Measurements from ENCODE around the gene EPHA1.

The EPHA1 gene

DNA sequence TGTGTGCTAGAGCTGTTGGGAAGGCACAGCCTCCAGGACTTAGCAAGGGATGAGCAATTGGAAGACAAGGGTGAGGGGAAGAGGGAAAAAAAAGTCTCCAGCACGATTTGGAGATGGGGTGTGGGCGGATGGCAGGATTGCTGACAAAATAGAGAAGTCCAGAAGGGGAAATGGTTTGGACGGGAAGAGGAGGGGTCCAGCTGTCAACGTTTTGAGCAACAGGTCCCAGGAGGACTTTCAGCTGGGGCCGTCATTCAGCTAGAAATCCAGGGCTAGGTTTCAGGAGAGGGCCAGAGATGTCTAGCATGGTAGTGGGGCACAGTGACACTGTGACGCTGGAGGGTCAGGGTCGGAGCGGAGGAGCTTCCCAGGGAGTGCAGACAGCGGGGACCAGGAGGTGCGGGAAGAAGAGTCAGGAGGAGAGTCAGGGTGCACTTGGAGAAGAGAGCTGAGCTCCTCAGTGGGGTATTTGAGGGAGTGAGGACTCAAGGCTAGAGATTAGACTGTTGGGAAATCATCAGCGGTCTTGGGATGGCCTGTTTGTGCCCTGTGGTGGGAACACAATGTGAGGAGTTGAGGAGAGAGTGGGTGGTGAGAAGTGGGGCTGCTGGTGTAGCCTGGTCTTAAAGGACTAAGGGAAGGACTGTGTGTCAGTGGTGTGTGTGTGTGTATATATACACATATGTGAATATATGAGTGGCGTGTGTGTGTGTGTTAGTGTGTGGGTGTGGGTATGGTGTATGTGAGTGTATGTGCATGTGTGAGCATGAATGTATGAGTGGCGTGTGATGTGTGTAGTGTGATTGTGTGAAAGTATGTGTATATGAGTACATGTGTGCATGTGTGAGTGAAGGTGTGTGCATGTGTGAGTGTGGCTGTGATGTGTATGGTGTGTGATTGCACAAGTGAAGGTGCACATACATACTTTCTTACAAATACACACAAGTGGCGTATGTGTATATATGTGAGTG, 23.7 kb downstream of the EPHA1 start:
- Histone ChIP-seq H3K9me3 (ENCODE audit: control insufficient read depth, insufficient read depth, low read length) (no peaks in the 10 kb centered on the region), H3F3A (ENCODE audit: control insufficient read depth, insufficient read depth) (no peaks in the 10 kb centered on the region), H4K20me1 (ENCODE audit: control insufficient read depth, insufficient read depth, low read depth, low read length) (peaks cover 6% of the 10 kb centered on the region; the same call in 1 of the 2 replicates), H3K9me2 (replicated peaks; ENCODE audit: control insufficient read depth, low read length) (no peaks in the 10 kb centered on the region), H3K79me2 (ENCODE audit: control insufficient read depth, low read length) (no peaks in the 10 kb centered on the region), H3K27ac (ENCODE audit: low read depth, low read length) (no peak overlapping the region), H3K4me2 (ENCODE audit: low read length) (no peak overlapping the region), H3K4me1 (ENCODE audit: control insufficient read depth, low read length) (peaks cover 12% of the 10 kb centered on the region), H3K4me3 (ENCODE audit: low read length) (no peak overlapping the region), H3K36me3 (ENCODE audit: control insufficient read depth, low read length) (no peaks in the 10 kb centered on the region), H3K27me3 (ENCODE audit: control insufficient read depth, low read length) (peaks cover 17% of the 10 kb centered on the region)
- TF ChIP-seq, protein P1, sequence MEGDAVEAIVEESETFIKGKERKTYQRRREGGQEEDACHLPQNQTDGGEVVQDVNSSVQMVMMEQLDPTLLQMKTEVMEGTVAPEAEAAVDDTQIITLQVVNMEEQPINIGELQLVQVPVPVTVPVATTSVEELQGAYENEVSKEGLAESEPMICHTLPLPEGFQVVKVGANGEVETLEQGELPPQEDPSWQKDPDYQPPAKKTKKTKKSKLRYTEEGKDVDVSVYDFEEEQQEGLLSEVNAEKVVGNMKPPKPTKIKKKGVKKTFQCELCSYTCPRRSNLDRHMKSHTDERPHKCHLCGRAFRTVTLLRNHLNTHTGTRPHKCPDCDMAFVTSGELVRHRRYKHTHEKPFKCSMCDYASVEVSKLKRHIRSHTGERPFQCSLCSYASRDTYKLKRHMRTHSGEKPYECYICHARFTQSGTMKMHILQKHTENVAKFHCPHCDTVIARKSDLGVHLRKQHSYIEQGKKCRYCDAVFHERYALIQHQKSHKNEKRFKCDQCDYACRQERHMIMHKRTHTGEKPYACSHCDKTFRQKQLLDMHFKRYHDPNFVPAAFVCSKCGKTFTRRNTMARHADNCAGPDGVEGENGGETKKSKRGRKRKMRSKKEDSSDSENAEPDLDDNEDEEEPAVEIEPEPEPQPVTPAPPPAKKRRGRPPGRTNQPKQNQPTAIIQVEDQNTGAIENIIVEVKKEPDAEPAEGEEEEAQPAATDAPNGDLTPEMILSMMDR (IDR thresholded peaks at IDR 0.05; ENCODE audit: low read depth, low read length, poor library complexity, severe bottlenecking), result no peak
- no peak for TF ChIP-seq EZH2phosphoT487 (IDR thresholded peaks at IDR 0.05; ENCODE audit: borderline replicate concordance, low read length)

DNA sequence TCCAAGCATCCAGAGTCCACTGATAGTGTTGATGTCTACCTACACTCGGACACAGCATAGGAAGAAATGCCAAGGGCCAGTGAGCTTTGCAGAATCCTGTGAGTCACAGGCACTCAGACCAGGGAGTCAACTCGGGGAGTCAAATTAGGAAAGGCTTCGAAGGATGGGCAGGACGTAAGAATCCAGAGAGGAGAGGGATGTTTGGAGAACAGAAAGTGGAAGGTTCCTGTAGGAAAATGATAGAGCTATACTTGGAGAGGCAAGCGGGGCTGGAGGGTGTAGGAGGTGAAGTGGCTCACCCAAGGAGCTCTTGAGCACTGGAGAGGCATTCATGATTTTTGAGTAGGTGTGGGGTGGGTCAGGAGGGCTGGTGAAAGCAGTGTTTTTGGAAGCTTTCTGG, 24.5 kb downstream of the EPHA1 start:
- Histone ChIP-seq H3K27me3 (ENCODE audit: control insufficient read depth, low read length) (peaks cover 17% of the 10 kb centered on the region), H3K4me1 (ENCODE audit: control insufficient read depth, low read length) (peaks cover 20% of the 10 kb centered on the region), H3K27ac (ENCODE audit: low read depth, low read length) (no peak overlapping the region), H3K9me2 (replicated peaks; ENCODE audit: control insufficient read depth, low read length) (no peaks in the 10 kb centered on the region), H4K20me1 (ENCODE audit: control insufficient read depth, insufficient read depth, low read depth, low read length) (peaks cover 6% of the 10 kb centered on the region; the same call in 1 of the 2 replicates), H3K36me3 (ENCODE audit: control insufficient read depth, low read length) (no peaks in the 10 kb centered on the region), H3K79me2 (ENCODE audit: control insufficient read depth, low read length) (no peaks in the 10 kb centered on the region), H3K4me3 (ENCODE audit: low read length) (no peak overlapping the region), H3F3A (ENCODE audit: control insufficient read depth, insufficient read depth) (no peaks in the 10 kb centered on the region), H3K4me2 (ENCODE audit: low read length) (no peak overlapping the region), H3K9me3 (ENCODE audit: control insufficient read depth, insufficient read depth, low read length) (no peaks in the 10 kb centered on the region)
- no peak for TF ChIP-seq EZH2phosphoT487 (IDR thresholded peaks at IDR 0.05; ENCODE audit: borderline replicate concordance, low read length)
- TF ChIP-seq, protein P1 (IDR thresholded peaks at IDR 0.05; ENCODE audit: low read depth, low read length, poor library complexity, severe bottlenecking), result no peak

DNA sequence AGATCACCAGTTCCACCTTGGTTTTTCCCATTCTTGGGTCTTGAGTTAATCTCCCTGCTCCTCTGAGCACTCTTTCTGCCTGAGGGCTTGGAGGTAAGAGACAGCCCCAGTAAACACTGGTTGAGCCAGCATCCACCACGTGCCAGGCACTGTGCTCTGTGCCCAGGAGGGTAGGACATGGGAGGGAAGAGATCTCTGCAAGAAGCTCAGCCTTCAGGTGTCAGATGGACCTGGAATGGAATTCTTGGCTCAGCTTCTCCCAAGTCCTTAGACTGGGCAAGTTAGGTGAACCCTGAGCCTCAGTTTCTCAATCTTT, 25.1 kb downstream of the EPHA1 start:
- no peaks in the 10 kb centered on the region for H3K36me3 ChIP-seq (ENCODE audit: control insufficient read depth, low read length)
- H3F3A ChIP-seq (ENCODE audit: control insufficient read depth, insufficient read depth), result no peaks in the 10 kb centered on the region
- H3K4me3 ChIP-seq (ENCODE audit: low read length), result no peak overlapping the region
- H4K20me1 ChIP-seq (ENCODE audit: control insufficient read depth, insufficient read depth, low read depth, low read length), result peaks cover 6% of the 10 kb centered on the region; the same call in 1 of the 2 replicates
- H3K4me1 ChIP-seq (ENCODE audit: control insufficient read depth, low read length), result peaks cover 20% of the 10 kb centered on the region
- no peaks in the 10 kb centered on the region for H3K9me3 ChIP-seq (ENCODE audit: control insufficient read depth, insufficient read depth, low read length)
- peaks cover 17% of the 10 kb centered on the region for H3K27me3 ChIP-seq (ENCODE audit: control insufficient read depth, low read length)
- H3K27ac ChIP-seq (ENCODE audit: low read depth, low read length), result no peak overlapping the region
- H3K9me2 ChIP-seq (replicated peaks; ENCODE audit: control insufficient read depth, low read length), result no peaks in the 10 kb centered on the region
- H3K4me2 ChIP-seq (ENCODE audit: low read length), result no peak overlapping the region
- H3K79me2 ChIP-seq (ENCODE audit: control insufficient read depth, low read length), result no peaks in the 10 kb centered on the region
- TF ChIP-seq, protein P1 (IDR thresholded peaks at IDR 0.05; ENCODE audit: low read depth, low read length, poor library complexity, severe bottlenecking), result no peak
- TF ChIP-seq EZH2phosphoT487 (IDR thresholded peaks at IDR 0.05; ENCODE audit: borderline replicate concordance, low read length), result no peak
